Measurements from ENCODE around the gene LHX6.

Gene LHX6

GRCh38 chr9:122228568-122229484, at the start of gene LHX6:
Gene LHX6 (minus strand): TSS chr9:122228957. CDS start chr9:122228740, 217 bp downstream.
- DNase-seq (ENCODE audit: low spot score), result no peak

DNA sequence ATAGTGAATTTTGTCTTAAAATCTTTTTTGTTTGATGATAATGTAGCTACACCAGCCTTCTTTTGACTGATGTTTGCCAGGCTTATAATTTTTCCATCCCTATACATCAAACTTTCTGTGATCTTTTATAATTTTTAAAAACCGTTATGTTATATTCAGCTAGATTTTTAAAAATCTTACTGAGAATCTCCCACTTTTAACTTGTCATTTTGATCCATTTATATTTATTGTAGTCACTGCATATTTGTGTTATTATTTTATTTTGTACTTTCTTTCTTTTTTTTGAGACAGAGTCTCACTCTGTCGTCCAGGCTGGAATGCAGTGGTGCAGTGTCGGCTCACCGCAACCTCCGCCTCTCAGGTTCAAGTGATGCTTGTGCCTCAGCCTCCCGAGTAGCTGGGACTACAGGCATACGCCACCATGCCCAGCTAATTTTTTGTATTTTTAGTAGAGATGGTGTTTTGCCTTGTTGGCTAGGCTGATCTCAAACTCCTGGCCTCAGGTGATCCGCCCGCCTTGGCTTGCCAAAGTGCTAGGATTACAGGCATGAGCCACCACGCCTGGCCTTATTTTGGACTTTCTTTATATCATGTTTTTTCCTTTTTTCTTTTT, 48.6 kb upstream of the LHX6 start:
- no peak for DNase-seq (ENCODE audit: low spot score)

- no peak for DNase-seq (ENCODE audit: low spot score)
These were observed 47.3 kb upstream of the LHX6 start for GRCh38 chr9:122276096-122276495.

DNA sequence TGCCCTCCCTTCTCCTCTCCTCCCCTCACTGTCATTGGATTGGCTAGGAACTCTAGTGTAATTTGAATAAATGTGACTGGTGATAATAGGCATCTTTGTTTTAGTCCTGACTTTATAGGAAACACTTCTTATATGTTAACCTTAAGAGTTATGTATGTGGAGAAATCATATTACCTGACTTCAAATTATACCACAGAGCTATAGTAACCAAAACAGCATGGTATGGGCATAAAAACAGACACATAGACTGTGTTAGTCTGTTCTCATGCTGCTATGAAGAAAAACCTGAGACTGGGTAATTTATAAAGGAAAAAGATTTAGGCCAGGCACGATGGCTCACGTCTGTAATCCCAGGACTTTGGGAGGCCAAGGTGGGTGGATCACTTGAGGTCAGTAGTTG, 45.3 kb upstream of the LHX6 start:
- DNase-seq (ENCODE audit: low spot score), result no peak

DNA sequence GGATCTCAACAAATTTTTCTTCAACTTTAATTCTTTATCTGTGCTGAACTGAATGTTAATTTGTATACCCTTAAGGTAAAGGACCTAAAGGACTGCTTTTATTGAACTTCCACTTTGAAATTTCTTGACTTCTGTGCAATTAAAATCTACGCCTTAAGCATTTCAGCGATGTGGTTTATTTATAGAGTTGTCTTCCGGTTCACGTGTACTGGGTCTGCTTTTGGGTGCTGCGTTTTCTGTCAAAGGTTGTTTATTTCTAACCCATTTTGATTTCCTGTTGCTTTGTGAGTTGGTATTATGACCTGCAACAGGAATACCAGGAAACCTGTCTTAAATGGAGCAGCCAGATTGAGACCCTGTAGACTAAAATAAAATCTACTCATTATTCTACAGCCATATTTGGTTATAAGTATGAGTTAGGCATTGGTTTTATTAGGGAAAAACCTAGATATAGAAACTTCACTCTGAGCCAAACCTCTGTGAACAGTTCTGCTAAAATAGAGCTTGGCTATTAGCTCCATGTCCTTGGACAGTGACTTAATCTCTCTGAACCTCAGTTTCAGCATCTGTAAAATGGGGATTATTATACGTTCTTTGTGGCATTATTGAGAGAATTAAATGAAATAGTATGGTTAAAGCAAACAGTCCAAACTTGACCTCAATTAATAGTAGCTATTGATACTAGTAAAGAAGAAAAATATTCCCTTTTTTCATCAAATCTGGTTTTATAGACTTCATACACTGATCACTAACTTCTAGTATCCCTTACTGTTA, 39.5 kb upstream of the LHX6 start:
- DNase-seq (ENCODE audit: low spot score), result peak; percentile 64

GRCh38 chr9:122265149-122265915, 36.6 kb upstream of the LHX6 start:
- peak; percentile 91 for DNase-seq (ENCODE audit: low spot score)

- peak; percentile 93 for DNase-seq (ENCODE audit: low spot score)
These were observed 35.8 kb upstream of the LHX6 start, which contains the start of the genes MRRF and RBM18 for GRCh38 chr9:122264360-122265148. Gene MRRF (plus strand): TSS chr9:122264882. CDS start chr9:122270892, 6,010 bp downstream. Gene RBM18 (minus strand): TSS chr9:122264840. CDS start chr9:122261492, 3,348 bp downstream.

DNA sequence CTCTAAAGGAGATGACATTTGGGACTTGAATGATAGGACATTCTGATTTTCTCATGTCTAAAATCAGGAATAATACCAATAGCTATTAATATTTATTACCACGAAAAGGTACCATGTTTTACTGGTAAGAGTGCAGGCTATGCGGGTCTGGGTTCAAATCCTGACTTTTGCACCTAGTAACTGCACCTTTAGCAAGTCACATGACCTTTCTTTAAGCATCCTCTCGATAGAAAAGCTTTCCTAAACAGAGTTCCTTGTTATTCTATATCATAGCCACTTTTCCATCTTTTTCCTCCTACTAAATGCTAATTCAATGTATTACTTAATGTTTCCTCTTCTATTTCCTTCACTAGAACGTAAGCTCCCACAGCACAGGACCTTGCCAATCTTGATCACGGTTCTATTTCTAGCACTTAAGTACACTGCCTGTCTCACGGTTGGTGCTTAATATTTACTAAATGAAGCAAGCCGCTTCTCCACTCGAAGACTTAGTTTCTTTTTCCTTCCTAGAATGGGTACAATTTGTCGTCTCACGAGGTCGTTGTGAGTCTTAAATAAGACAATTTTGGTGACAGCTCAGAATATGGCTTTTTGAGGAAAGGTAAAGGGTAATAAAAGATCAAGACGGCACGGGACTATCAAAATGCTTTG, 35.1 kb upstream of the LHX6 start:
- DNase-seq (ENCODE audit: low spot score), result peak; percentile 54

DNA sequence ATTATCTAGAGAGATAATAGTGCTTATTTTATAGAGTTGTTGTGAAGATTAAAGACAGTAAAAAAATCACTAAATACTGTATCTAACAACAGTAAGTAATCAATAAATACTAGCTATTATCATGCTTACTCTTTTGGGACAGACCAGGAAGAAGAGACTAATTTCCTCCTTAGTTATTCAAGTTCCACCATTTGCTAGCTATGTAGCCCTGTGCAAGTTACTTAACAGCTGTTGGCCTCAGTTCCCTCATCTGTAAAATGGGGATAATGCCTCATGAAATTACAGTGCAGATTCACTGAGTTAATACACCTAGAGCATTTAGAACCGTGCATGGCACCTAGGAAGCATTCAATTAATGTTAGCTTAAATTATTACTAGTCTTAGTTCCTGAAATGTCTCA, 33.3 kb upstream of the LHX6 start:
- no peak for DNase-seq (ENCODE audit: low spot score)

GRCh38 chr9:122261469-122261881, 32.7 kb upstream of the LHX6 start:
- DNase-seq (ENCODE audit: low spot score), result no peak

DNA sequence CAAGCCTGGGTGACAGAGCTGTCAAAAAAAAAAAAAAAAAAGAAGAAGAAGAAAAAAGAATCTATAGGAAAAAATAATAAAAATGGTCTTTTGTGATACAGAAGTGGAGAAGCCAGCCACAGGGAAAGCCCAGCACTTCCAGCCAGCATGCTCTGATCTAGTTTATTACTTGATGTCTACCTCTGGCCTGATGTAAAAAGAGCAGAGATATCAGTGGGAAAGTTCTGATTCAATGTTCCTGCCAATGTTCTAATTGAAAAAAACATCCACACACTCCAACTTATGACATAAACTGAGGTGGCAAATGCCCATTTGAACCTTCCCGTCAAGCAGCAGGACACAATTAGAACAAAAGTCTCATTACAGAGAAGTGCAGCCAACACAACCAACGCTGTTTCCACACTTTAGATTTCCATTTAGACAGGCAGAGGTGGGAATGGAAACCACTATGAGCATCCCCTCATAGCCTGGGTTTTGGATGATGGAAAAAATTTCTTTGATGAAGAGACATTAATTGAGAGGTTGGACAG, 30.2 kb upstream of the LHX6 start:
- DNase-seq (ENCODE audit: low spot score), result no peak

GRCh38 chr9:122256206-122256605, 27.4 kb upstream of the LHX6 start:
- DNase-seq (ENCODE audit: low spot score), result no peak

- DNase-seq (ENCODE audit: low spot score), result no peak
These were observed 26.0 kb upstream of the LHX6 start for GRCh38 chr9:122254761-122255160.

GRCh38 chr9:122252796-122253195, 24.0 kb upstream of the LHX6 start:
- no peak for DNase-seq (ENCODE audit: low spot score)

- DNase-seq (ENCODE audit: low spot score), result no peak
These were observed 22.6 kb upstream of the LHX6 start for GRCh38 chr9:122251351-122251750.

GRCh38 chr9:122248448-122248865, 19.7 kb upstream of the LHX6 start:
- DNase-seq (ENCODE audit: low spot score), result no peak

- DNase-seq (ENCODE audit: low spot score), result no peak
These were observed 17.9 kb upstream of the LHX6 start for GRCh38 chr9:122246666-122247065.

GRCh38 chr9:122244349-122244748, 15.6 kb upstream of the LHX6 start:
- no peak for DNase-seq (ENCODE audit: low spot score)

- DNase-seq (ENCODE audit: low spot score), result no peak
These were observed 11.0 kb upstream of the LHX6 start for GRCh38 chr9:122239722-122240121.

DNA sequence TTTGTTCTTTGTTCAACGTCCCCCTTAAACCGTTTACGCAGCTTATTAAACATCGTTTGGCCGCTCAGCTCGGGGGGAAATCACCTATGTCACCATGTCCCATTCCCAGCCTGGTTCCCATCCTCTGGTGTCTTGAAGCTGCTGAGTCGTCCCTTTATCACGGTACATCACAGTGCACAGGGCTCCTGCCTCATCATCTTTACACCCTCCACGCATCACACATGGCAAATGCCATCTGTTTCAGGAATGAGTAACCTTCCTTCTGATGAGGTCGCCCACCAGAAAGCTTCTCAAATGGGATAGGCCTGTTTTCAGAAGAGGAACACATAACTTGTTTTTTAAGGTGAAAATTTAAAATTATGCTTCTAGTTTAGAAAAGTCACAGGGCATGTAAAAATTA, 7.9 kb upstream of the LHX6 start:
- DNase-seq (ENCODE audit: low spot score), result no peak
